Stimulated activated memory B cell treated with anti-CD40 and anti-IgM and Interleukin-4, amounts not matched to agents 10 μg/mL and 1 μg/mL and 100 μg/mL, for 72 hours (primary cell): ENCODE data around the gene NPTXR.

ENCODE experiments used
- ATAC-seq: fragments of 150-1000 bp; cut with Tn5 transposase; 2 replicates; pipeline ENCODE4 v1.10.0; 2021
- H3K27ac Mint-ChIP-seq: one replicate; pipeline ENCODE4 v1.8.0; 2022; ENCODE audit warnings: mild to moderate bottlenecking, mixed read lengths
- H3K27me3 Mint-ChIP-seq: one replicate; pipeline ENCODE4 v1.8.0; 2022; ENCODE audit warnings: mixed read lengths
- H3K36me3 Mint-ChIP-seq: one replicate; pipeline ENCODE4 v1.8.0; 2022; ENCODE audit warnings: mixed read lengths
- H3K4me1 Mint-ChIP-seq: one replicate; pipeline ENCODE4 v1.8.0; 2022; ENCODE audit warnings: mixed read lengths
- H3K4me3 Mint-ChIP-seq: one replicate; pipeline ENCODE4 v1.8.0; 2022; ENCODE audit warnings: mild to moderate bottlenecking, moderate library complexity, mixed read lengths
- H3K9me3 Mint-ChIP-seq: one replicate; pipeline ENCODE4 v1.8.0; 2022; ENCODE audit warnings: mixed read lengths

NPTXR gene

GRCh38 chr22:38843657-38844314 lies at the start of gene NPTXR:
NPTXR (minus strand) TSS chr22:38844028.
- H3K36me3 Mint-ChIP-seq, result no peaks in the 10 kb centered on the region
- ATAC-seq, result peak; percentile 59
- H3K4me1 Mint-ChIP-seq, result peaks cover 6% of the 10 kb centered on the region
- no peaks in the 10 kb centered on the region for H3K9me3 Mint-ChIP-seq
- H3K27ac Mint-ChIP-seq, result no peak within 1 kb of the TSS
- H3K4me3 Mint-ChIP-seq, result peak within 1 kb of the TSS; percentile 65
- peaks cover 76% of the 10 kb centered on the region for H3K27me3 Mint-ChIP-seq

- Mint-ChIP-seq H3K9me3 (no peaks in the 10 kb centered on the region), H3K4me1 (peaks cover 7% of the 10 kb centered on the region), H3K36me3 (no peaks in the 10 kb centered on the region), H3K27me3 (peaks cover 38% of the 10 kb centered on the region), H3K4me3 (no peak overlapping the region), H3K27ac (no peak overlapping the region)
- no peak for ATAC-seq
Observed at GRCh38 chr22:38891256-38891655, 47.4 kb upstream of the NPTXR start.

- H3K9me3 Mint-ChIP-seq, result no peaks in the 10 kb centered on the region
- H3K27me3 Mint-ChIP-seq, result peaks cover 33% of the 10 kb centered on the region
- ATAC-seq, result no peak
- no peak overlapping the region for H3K4me3 Mint-ChIP-seq
- H3K36me3 Mint-ChIP-seq, result no peaks in the 10 kb centered on the region
- no peak overlapping the region for H3K27ac Mint-ChIP-seq
- H3K4me1 Mint-ChIP-seq, result peaks cover 9% of the 10 kb centered on the region
Observed at GRCh38 chr22:38890377-38890776, 46.5 kb upstream of the NPTXR start.

- Mint-ChIP-seq H3K27me3 (peaks cover 23% of the 10 kb centered on the region), H3K4me3 (no peak overlapping the region)
Observed at GRCh38 chr22:38886333-38886732, 42.5 kb upstream of the NPTXR start.

GRCh38 chr22:38882972-38883622 lies 39.3 kb upstream of the NPTXR start:
- Mint-ChIP-seq H3K36me3 (no peaks in the 10 kb centered on the region), H3K9me3 (no peaks in the 10 kb centered on the region), H3K27ac (no peak overlapping the region), H3K27me3 (peaks cover 20% of the 10 kb centered on the region), H3K4me3 (no peak overlapping the region), H3K4me1 (peaks cover 31% of the 10 kb centered on the region)
- no peak for ATAC-seq

More at GRCh38 chr22:38886333-38886732, 42.5 kb upstream of the NPTXR start:
- Mint-ChIP-seq H3K4me1 (peaks cover 30% of the 10 kb centered on the region), H3K27ac (no peak overlapping the region), H3K36me3 (no peaks in the 10 kb centered on the region), H3K9me3 (no peaks in the 10 kb centered on the region)
- peak; percentile 80 for ATAC-seq

GRCh38 chr22:38881997-38882879 lies 38.4 kb upstream of the NPTXR start:
- no peaks in the 10 kb centered on the region for H3K9me3 Mint-ChIP-seq
- no peaks in the 10 kb centered on the region for H3K36me3 Mint-ChIP-seq
- H3K4me3 Mint-ChIP-seq, result no peak overlapping the region
- H3K27ac Mint-ChIP-seq, result no peak overlapping the region
- peaks cover 20% of the 10 kb centered on the region for H3K27me3 Mint-ChIP-seq
- no peak for ATAC-seq
- H3K4me1 Mint-ChIP-seq, result peaks cover 31% of the 10 kb centered on the region

- H3K27ac Mint-ChIP-seq, result no peak overlapping the region
- no peaks in the 10 kb centered on the region for H3K36me3 Mint-ChIP-seq
- H3K4me1 Mint-ChIP-seq, result peaks cover 26% of the 10 kb centered on the region
- no peak for ATAC-seq
- H3K27me3 Mint-ChIP-seq, result peaks cover 20% of the 10 kb centered on the region
- no peak overlapping the region for H3K4me3 Mint-ChIP-seq
- no peaks in the 10 kb centered on the region for H3K9me3 Mint-ChIP-seq
Observed at GRCh38 chr22:38881464-38881871, 37.6 kb upstream of the NPTXR start.

- peaks cover 23% of the 10 kb centered on the region for H3K4me1 Mint-ChIP-seq
- no peak overlapping the region for H3K27ac Mint-ChIP-seq
- H3K36me3 Mint-ChIP-seq, result no peaks in the 10 kb centered on the region
- peaks cover 20% of the 10 kb centered on the region for H3K27me3 Mint-ChIP-seq
- ATAC-seq, result no peak
- H3K4me3 Mint-ChIP-seq, result no peak overlapping the region
- no peaks in the 10 kb centered on the region for H3K9me3 Mint-ChIP-seq
Observed at GRCh38 chr22:38879961-38880360, 36.1 kb upstream of the NPTXR start.

- H3K27ac Mint-ChIP-seq, result no peak overlapping the region
- peaks cover 20% of the 10 kb centered on the region for H3K27me3 Mint-ChIP-seq
- peaks cover 30% of the 10 kb centered on the region for H3K4me1 Mint-ChIP-seq
- no peak overlapping the region for H3K4me3 Mint-ChIP-seq
- ATAC-seq, result no peak
- H3K9me3 Mint-ChIP-seq, result no peaks in the 10 kb centered on the region
- no peaks in the 10 kb centered on the region for H3K36me3 Mint-ChIP-seq
Observed at GRCh38 chr22:38879108-38879729, 35.4 kb upstream of the NPTXR start.

GRCh38 chr22:38878001-38878400 lies 34.2 kb upstream of the NPTXR start:
- Mint-ChIP-seq H3K4me1 (peaks cover 37% of the 10 kb centered on the region), H3K27me3 (peaks cover 11% of the 10 kb centered on the region), H3K27ac (no peak overlapping the region)

GRCh38 chr22:38874529-38875222 lies 30.8 kb upstream of the NPTXR start:
- H3K27ac Mint-ChIP-seq, result peak overlapping the region; percentile 93
- peaks cover 12% of the 10 kb centered on the region for H3K36me3 Mint-ChIP-seq
- no peak overlapping the region for H3K4me3 Mint-ChIP-seq
- no peak for ATAC-seq
- H3K4me1 Mint-ChIP-seq, result peaks cover 43% of the 10 kb centered on the region
- no peaks in the 10 kb centered on the region for H3K9me3 Mint-ChIP-seq
- H3K27me3 Mint-ChIP-seq, result no peaks in the 10 kb centered on the region

More at GRCh38 chr22:38878001-38878400, 34.2 kb upstream of the NPTXR start:
- ATAC-seq, result no peak
- Mint-ChIP-seq H3K4me3 (no peak overlapping the region), H3K9me3 (no peaks in the 10 kb centered on the region), H3K36me3 (no peaks in the 10 kb centered on the region)

GRCh38 chr22:38873469-38874411 lies 29.9 kb upstream of the NPTXR start:
- peak overlapping the region; percentile 93 for H3K27ac Mint-ChIP-seq
- H3K9me3 Mint-ChIP-seq, result no peaks in the 10 kb centered on the region
- peaks cover 51% of the 10 kb centered on the region for H3K4me1 Mint-ChIP-seq
- ATAC-seq, result peak; percentile 17
- H3K36me3 Mint-ChIP-seq, result peaks cover 14% of the 10 kb centered on the region
- peak overlapping the region; percentile 98 for H3K4me3 Mint-ChIP-seq
- no peaks in the 10 kb centered on the region for H3K27me3 Mint-ChIP-seq

- H3K4me1 Mint-ChIP-seq, result peaks cover 60% of the 10 kb centered on the region
- no peaks in the 10 kb centered on the region for H3K27me3 Mint-ChIP-seq
- peak overlapping the region; percentile 93 for H3K27ac Mint-ChIP-seq
- peak overlapping the region; percentile 98 for H3K4me3 Mint-ChIP-seq
- no peak for ATAC-seq
- H3K36me3 Mint-ChIP-seq, result peaks cover 23% of the 10 kb centered on the region
- H3K9me3 Mint-ChIP-seq, result no peaks in the 10 kb centered on the region
Observed at GRCh38 chr22:38872831-38873248, 29.0 kb upstream of the NPTXR start.
